ENCODE results near the gene PITPNM1. TPM values are rescaled to one million over a fixed set of nuclear protein-coding genes. Genes with fewer than 3 reads are reported as not detected.

PITPNM1 gene
- total RNA-seq, 2 donors from 2014 or later: 8.6 to 24.4 TPM

GRCh38 chr11:67457453-67457852 is 47.7 kb downstream of the PITPNM1 start:
- Histone ChIP-seq H3K27ac (no peak overlapping the region), H3K36me3 (replicated peaks in 1 of 2; ENCODE audit: insufficient read depth in 1 of 2, low read depth in 2 of 2) (no peaks in the 10 kb centered on the region), H3K4me3 (no peak overlapping the region), H3K4me1 (peaks cover 4% of the 10 kb centered on the region), H3K9me3 (no peaks in the 10 kb centered on the region), H3K27me3 (no peaks in the 10 kb centered on the region)
- no peak for ATAC-seq
- intact Hi-C loops (cut with DNase I): no loop called here
- DNase-seq: no peak
- 88 to 89% methylated on average over 11 to 12 of the region's 12 CpGs for WGBS, 2 donors
- TF ChIP-seq POLR2A (IDR thresholded peaks at IDR 0.05) (no peak), CTCF (IDR thresholded peaks at IDR 0.05) (no peak)

GRCh38 chr11:67456068-67456705 is 49.0 kb downstream of the PITPNM1 start:
- Histone ChIP-seq H3K27me3 (no peaks in the 10 kb centered on the region), H3K27ac (no peak overlapping the region), H3K36me3 (replicated peaks in 1 of 2; ENCODE audit: insufficient read depth in 1 of 2, low read depth in 2 of 2) (no peaks in the 10 kb centered on the region), H3K9me3 (no peaks in the 10 kb centered on the region), H3K4me1 (peaks cover 8% of the 10 kb centered on the region), H3K4me3 (no peak overlapping the region)
- no peak for ATAC-seq
- no peak for DNase-seq
- WGBS, 2 donors: 22 to 74% methylated on average over 1 to 24 of the region's 25 CpGs
- intact Hi-C loops (cut with DNase I): no loop called here
- TF ChIP-seq POLR2A (IDR thresholded peaks at IDR 0.05) (no peak), CTCF (IDR thresholded peaks at IDR 0.05) (no peak)

GRCh38 chr11:67455054-67455453 is 50.1 kb downstream of the PITPNM1 start, which contains the start of gene CABP4:
CABP4 (plus strand) TSS chr11:67455354; CDS start chr11:67455424, 70 bp downstream.
- Histone ChIP-seq H3K4me3 (no peak within 1 kb of the TSS), H3K36me3 (replicated peaks in 1 of 2; ENCODE audit: insufficient read depth in 1 of 2, low read depth in 2 of 2) (no peaks in the 10 kb centered on the region), H3K27me3 (no peaks in the 10 kb centered on the region), H3K4me1 (peaks cover 8% of the 10 kb centered on the region), H3K27ac (no peak within 1 kb of the TSS), H3K9me3 (no peaks in the 10 kb centered on the region)
- DNase-seq (no peak), ATAC-seq (no peak)
- TF ChIP-seq POLR2A (IDR thresholded peaks at IDR 0.05) (no peak), CTCF (IDR thresholded peaks at IDR 0.05) (no peak)
- intact Hi-C loops (cut with DNase I): no loop called here
- 80 to 83% methylated on average over 2 to 3 of the region's 3 CpGs for WGBS, 2 donors

- no peaks in the 10 kb centered on the region for H3K27me3 ChIP-seq
- ATAC-seq (no peak), DNase-seq (no peak)
- H3K4me3 ChIP-seq: no peak overlapping the region
- 90 to 92% methylated on average over 10 to 20 of the region's 21 CpGs for WGBS, 2 donors
- H3K36me3 ChIP-seq (replicated peaks in 1 of 2; ENCODE audit: insufficient read depth in 1 of 2, low read depth in 2 of 2): no peaks in the 10 kb centered on the region
- H3K27ac ChIP-seq: no peak overlapping the region
- intact Hi-C loops (cut with DNase I): no loop called here
- H3K9me3 ChIP-seq: no peaks in the 10 kb centered on the region
- peaks cover 8% of the 10 kb centered on the region for H3K4me1 ChIP-seq
- TF ChIP-seq CTCF (IDR thresholded peaks at IDR 0.05): no peak
- TF ChIP-seq POLR2A (IDR thresholded peaks at IDR 0.05): no peak
These were observed 51.1 kb downstream of the PITPNM1 start for GRCh38 chr11:67453816-67454732.

Data from body of pancreas (tissue), 4 donors.